Thymus (tissue), 11 donors: Measurements from ENCODE around the gene CISH. TPM values are rescaled to one million over a fixed set of nuclear protein-coding genes. Genes with fewer than 3 reads are reported as not detected.

ENCODE experiments used
- DNase-seq, 9 donors: peaks; one replicate each; pipeline ENCODE4 v3.0.0-alpha.2; 2013; ENCODE audit warnings: low spot score in 9 of 9, low read depth in 6 of 9, missing footprints in 1 of 9
- H3K27ac ChIP-seq, 2 donors: one replicate each; pipeline ENCODE4 v1.5.1; 2013; ENCODE audit warnings: control low read depth in 1 of 2, low read depth in 1 of 2, low read length in 1 of 2, mild to moderate bottlenecking in 1 of 2, moderate library complexity in 1 of 2
- H3K27me3 ChIP-seq, 2 donors: one replicate each; pipeline ENCODE4 v1.5.1; 2013; ENCODE audit warnings: low read length in 1 of 2; ENCODE audit not compliant: control insufficient read depth in 2 of 2, insufficient read depth in 1 of 2
- H3K36me3 ChIP-seq, 2 donors: one replicate each; pipeline ENCODE4 v1.5.1; 2013; ENCODE audit warnings: low read length in 1 of 2, mild to moderate bottlenecking in 1 of 2, moderate library complexity in 1 of 2; ENCODE audit not compliant: control insufficient read depth in 2 of 2, insufficient read depth in 2 of 2
- H3K4me1 ChIP-seq, 2 donors: one replicate each; pipeline ENCODE4 v1.5.1; 2013; ENCODE audit warnings: low read length in 2 of 2; ENCODE audit not compliant: control insufficient read depth in 2 of 2, insufficient read depth in 2 of 2
- H3K4me3 ChIP-seq, 2 donors: one replicate each; pipeline ENCODE4 v1.5.1; 2013; ENCODE audit warnings: low read length in 2 of 2, control low read depth in 1 of 2, mild to moderate bottlenecking in 1 of 2
- H3K9me3 ChIP-seq, 2 donors: one replicate each; pipeline ENCODE4 v1.5.1; 2013; ENCODE audit warnings: low read length in 1 of 2, mild to moderate bottlenecking in 1 of 2; ENCODE audit not compliant: control insufficient read depth in 2 of 2, insufficient read depth in 1 of 2
- WGBS: extraction: QIAGEN DNeasy Blood & Tissue Kit; methylation state at CpG from one replicate; pipeline ENCODE4 v1.1.7; 2013; 5-methylcytosine and 5-hydroxymethylcytosine counted together
- polyA plus RNA-seq: library from polyadenylated mRNA; stranded (reverse); fragments of 200-250 nt; gene quantifications from one replicate; pipeline ENCODE4 v1.2.3, GENCODE V29; 2013
- total RNA-seq: library from RNA; stranded (reverse); fragments of 120-200 nt; gene quantifications from one replicate; pipeline ENCODE4 v1.2.4, GENCODE V29; 2013
- donor health status: healthy.

Gene CISH
- total and polyA plus RNA-seq, 2 donors = 7.0 to 10.2 TPM

- no peak overlapping the region for H3K27ac ChIP-seq
- 38% methylated on average over 3 of the region's 3 CpGs for WGBS
- no peak for DNase-seq
Measured at GRCh38 chr3:50655009-50655830, 43.6 kb upstream of the CISH start.

DNA sequence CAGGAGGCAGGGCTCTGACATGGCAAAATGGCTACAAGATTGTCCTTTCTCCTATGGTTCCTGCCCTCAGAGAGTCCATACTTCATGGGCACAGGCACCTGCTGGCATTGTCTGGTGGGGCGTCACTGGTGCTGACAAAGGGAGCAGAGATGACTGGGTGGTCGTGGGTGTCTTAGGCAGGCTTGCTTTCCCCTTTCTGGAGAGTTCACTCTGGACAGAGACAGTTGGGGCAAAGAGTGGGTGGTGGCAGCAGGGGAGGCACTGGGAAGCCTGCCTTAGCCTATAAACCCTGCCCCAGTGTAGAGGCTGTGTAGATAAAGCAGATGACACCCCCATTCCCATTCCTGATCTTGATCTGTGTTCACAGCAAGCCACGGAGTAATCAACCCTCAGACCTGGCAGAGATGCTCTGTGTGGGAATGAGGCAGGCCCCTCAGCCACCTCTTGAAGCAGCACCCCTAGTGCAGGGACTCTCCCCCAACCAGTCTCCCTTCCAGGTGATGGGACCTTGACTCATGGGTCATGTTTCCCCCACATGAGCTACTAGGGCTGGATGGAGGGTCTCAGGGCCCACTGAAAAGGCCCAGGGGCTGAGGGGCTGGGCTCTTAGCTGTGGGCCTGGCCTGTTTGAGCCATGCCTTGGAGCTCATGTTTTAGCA is 42.5 kb upstream of the CISH start:
- Histone ChIP-seq H3K9me3 (no peaks in the 10 kb centered on the region), H3K27me3 (no peaks in the 10 kb centered on the region), H3K4me1 (peaks cover 0 to 5% of the 10 kb centered on the region in 2 donors), H3K36me3 (peaks cover under 1 to 5% of the 10 kb centered on the region in 2 donors), H3K4me3 (no peak overlapping the region), H3K27ac (no peak overlapping the region)
- WGBS = 81% methylated on average over 3 of the region's 3 CpGs
- DNase-seq = no peak

More at GRCh38 chr3:50655009-50655830, 43.6 kb upstream of the CISH start:
- H3K4me1 ChIP-seq = peaks cover 0 to 5% of the 10 kb centered on the region in 2 donors
- H3K27me3 ChIP-seq = no peaks in the 10 kb centered on the region
- H3K9me3 ChIP-seq = no peaks in the 10 kb centered on the region
- H3K4me3 ChIP-seq = no peak overlapping the region
- H3K36me3 ChIP-seq = no peaks in the 10 kb centered on the region

- 91% methylated on average over 2 of the region's 2 CpGs for WGBS
- Histone ChIP-seq H3K27me3 (no peaks in the 10 kb centered on the region), H3K4me3 (no peak overlapping the region), H3K9me3 (no peaks in the 10 kb centered on the region), H3K36me3 (peaks cover 14% of the 10 kb centered on the region in 2 donors), H3K27ac (no peak overlapping the region), H3K4me1 (peaks cover 0 to 5% of the 10 kb centered on the region in 2 donors)
- DNase-seq = peak in 6 of 9 donors; percentile 24 to 62 (median 39)
Measured at GRCh38 chr3:50652709-50653108, 41.1 kb upstream of the CISH start.

DNA sequence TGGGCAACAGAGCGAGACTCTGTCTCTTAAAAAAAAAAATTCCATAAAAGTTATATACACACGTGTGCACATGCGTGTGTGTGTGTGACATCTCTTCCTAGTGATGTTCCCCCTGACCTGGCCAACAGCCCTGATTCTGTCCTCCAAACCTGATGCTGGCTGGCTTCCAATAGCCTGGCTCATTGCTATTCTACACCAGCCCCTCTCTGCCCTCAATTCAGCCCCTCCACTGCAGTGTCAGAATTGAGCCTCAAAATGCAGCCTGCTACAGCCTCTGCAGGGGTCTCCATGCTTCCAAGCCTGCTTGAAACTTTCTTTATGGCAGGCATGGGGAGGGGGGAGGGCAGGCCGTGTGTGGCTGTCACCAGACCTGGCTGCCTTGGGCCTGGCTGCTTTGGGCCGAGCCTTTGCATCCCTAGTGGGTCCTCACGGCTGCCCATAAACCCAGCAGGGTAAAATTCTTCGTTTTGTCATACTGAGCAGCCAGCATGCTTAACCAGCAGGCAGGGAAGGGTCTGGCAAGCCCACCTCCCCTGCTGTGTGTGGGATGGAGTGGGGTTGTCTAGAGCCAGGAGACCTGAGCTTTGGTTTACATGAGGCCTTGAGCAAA is 40.5 kb upstream of the CISH start:
- Histone ChIP-seq H3K9me3 (no peaks in the 10 kb centered on the region), H3K4me1 (peaks cover 0 to 5% of the 10 kb centered on the region in 2 donors), H3K4me3 (no peak overlapping the region), H3K36me3 (peaks cover 21% of the 10 kb centered on the region in 2 donors), H3K27me3 (no peaks in the 10 kb centered on the region), H3K27ac (no peak overlapping the region)
- no peak for DNase-seq
- WGBS = 89% methylated on average over 7 of the region's 7 CpGs

DNA sequence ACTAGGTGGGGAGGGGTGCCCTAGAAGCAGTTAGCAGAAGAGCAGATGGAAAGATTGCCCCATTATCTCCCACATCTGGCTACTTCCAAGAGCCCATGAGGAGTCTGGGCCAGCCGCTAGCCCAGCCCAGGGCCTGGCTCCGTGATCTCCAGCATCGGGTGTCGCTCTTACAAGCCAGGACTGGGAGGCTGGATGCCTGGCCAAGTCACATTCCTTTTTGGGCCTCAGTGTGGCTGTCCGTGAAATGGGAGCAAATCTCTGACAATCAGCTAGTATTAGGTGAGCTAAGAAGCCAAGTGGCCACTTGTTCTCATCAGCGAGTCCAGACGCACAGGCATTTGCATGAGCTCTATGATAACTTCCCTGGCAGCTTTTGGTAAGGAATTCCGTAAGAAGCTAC is 39.9 kb upstream of the CISH start:
- peaks cover 27% of the 10 kb centered on the region in 2 donors for H3K36me3 ChIP-seq
- no peaks in the 10 kb centered on the region for H3K27me3 ChIP-seq
- H3K9me3 ChIP-seq = no peaks in the 10 kb centered on the region
- WGBS = 95% methylated on average over 8 of the region's 8 CpGs
- DNase-seq = no peak
- no peak overlapping the region for H3K27ac ChIP-seq
- H3K4me3 ChIP-seq = no peak overlapping the region
- H3K4me1 ChIP-seq = peaks cover 0 to 5% of the 10 kb centered on the region in 2 donors

- Histone ChIP-seq H3K4me3 (no peak overlapping the region), H3K9me3 (no peaks in the 10 kb centered on the region), H3K4me1 (peaks cover 0 to under 1% of the 10 kb centered on the region in 2 donors), H3K36me3 (peaks cover 40 to 41% of the 10 kb centered on the region in 2 donors), H3K27ac (no peak overlapping the region), H3K27me3 (no peaks in the 10 kb centered on the region)
- 98% methylated on average over 1 of the region's 1 CpG for WGBS
- no peak for DNase-seq
Measured at GRCh38 chr3:50650018-50650417, 38.4 kb upstream of the CISH start.

DNA sequence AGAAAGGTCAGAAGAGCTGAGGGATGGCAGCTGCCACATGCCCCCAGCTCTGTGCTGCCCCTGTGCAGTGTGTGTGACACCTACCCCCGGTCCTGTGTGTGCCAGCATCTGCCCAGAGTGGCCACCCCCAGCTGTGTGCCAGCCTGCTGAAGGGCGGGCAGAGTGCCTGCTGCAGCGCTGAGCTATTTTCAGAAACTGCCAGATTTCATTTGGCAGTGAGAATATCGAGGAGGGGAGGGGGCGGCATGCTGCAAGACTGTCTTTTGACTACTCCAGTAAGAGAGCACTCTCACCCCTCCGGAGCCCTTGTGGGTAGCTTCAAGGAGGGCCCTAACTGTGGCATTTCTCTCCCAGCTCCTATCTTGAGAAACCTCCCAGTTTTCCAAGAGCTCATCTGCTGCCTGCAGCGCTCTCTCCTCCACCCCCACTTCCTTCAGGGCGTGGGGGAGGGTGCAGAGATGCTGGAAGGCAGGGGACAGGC is 37.9 kb upstream of the CISH start:
- H3K27ac ChIP-seq = no peak overlapping the region
- no peak overlapping the region for H3K4me3 ChIP-seq
- H3K36me3 ChIP-seq = peaks cover 45 to 46% of the 10 kb centered on the region in 2 donors
- no peak for DNase-seq
- 94% methylated on average over 8 of the region's 8 CpGs for WGBS
- no peaks in the 10 kb centered on the region for H3K9me3 ChIP-seq
- H3K27me3 ChIP-seq = no peaks in the 10 kb centered on the region
- H3K4me1 ChIP-seq = no peaks in the 10 kb centered on the region

GRCh38 chr3:50648944-50649343 is 37.4 kb upstream of the CISH start:
- no peaks in the 10 kb centered on the region for H3K9me3 ChIP-seq
- H3K27me3 ChIP-seq = no peaks in the 10 kb centered on the region
- WGBS = 99% methylated on average over 2 of the region's 2 CpGs
- no peak for DNase-seq
- H3K36me3 ChIP-seq = peaks cover 51 to 52% of the 10 kb centered on the region in 2 donors
- no peaks in the 10 kb centered on the region for H3K4me1 ChIP-seq
- H3K4me3 ChIP-seq = no peak overlapping the region
- no peak overlapping the region for H3K27ac ChIP-seq

DNA sequence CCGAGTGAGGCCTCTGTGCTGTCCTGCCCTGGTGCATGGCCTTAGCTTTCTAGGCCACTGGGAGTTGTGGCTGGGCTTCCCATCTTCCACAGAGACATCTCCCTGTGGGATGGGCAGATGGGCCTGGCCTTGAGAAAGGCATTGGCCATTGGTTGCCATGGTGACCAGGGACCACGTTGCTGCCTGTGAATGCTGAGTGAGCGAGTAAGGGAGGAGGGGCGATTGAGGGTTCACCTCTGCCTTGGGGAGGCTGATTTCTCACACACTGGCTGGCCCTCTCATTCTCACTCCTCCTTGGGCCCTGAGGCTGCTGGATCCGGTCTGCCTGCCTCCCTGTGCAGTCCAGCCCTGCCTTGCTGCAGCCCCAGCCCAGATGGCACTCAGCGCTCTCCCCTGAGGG is 36.7 kb upstream of the CISH start:
- Histone ChIP-seq H3K27me3 (no peaks in the 10 kb centered on the region), H3K9me3 (no peaks in the 10 kb centered on the region), H3K36me3 (peaks cover 56 to 58% of the 10 kb centered on the region in 2 donors), H3K4me1 (no peaks in the 10 kb centered on the region), H3K27ac (no peak overlapping the region), H3K4me3 (no peak overlapping the region)
- WGBS = 79% methylated on average over 6 of the region's 6 CpGs
- DNase-seq = no peak
